ENCODE data around the gene RNU6-8.

DNA sequence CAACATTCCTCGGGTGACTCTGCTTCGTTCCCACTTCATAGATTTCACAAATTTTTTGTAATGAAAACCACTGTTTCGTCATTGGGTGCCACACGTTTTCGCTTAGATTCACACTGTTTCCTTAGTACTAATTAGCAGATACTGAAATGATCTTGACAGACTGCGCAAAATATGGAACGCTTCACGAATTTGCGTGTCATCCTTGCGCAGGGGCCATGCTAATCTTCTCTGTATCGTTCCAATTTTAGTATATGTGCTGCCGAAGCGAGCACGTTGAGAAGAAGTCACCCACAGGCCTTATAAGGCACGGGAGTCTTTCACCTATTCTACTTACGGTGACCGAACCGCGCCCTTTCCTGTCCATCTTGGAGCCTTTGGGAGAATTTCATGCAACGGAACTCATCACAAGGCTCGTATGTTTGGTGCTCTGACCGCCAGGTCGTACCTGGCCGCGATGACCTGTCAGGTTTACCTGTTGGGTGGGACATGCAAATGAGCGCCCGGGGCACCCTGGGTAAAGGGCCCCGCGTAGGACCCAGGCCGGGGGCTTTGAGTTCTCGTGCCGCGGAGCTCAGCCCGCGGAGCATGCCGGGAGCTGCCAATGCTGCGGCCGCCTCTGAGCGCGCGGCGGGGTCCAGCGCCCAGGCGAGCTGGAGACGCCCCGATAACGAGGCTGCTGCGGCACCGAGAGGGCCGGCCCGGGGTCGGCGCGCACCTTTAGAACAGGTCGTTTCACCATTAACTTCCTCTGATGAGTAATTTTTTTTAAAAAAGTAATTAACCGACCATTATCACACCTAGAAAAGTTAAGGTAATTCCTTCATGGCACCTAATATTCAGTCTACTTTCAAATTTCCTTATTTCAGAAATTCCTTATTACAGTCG, at the start of gene RNU6-8:
- TF ChIP-seq, protein P1, sequence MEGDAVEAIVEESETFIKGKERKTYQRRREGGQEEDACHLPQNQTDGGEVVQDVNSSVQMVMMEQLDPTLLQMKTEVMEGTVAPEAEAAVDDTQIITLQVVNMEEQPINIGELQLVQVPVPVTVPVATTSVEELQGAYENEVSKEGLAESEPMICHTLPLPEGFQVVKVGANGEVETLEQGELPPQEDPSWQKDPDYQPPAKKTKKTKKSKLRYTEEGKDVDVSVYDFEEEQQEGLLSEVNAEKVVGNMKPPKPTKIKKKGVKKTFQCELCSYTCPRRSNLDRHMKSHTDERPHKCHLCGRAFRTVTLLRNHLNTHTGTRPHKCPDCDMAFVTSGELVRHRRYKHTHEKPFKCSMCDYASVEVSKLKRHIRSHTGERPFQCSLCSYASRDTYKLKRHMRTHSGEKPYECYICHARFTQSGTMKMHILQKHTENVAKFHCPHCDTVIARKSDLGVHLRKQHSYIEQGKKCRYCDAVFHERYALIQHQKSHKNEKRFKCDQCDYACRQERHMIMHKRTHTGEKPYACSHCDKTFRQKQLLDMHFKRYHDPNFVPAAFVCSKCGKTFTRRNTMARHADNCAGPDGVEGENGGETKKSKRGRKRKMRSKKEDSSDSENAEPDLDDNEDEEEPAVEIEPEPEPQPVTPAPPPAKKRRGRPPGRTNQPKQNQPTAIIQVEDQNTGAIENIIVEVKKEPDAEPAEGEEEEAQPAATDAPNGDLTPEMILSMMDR (IDR thresholded peaks at IDR 0.05) = no peak
- TF ChIP-seq POLR2A (IDR thresholded peaks at IDR 0.05) = peak; percentile 43 to 58

Measured in sigmoid colon (tissue), 3 donors.